ENCODE data around the gene WDR7.

Gene WDR7

DNA sequence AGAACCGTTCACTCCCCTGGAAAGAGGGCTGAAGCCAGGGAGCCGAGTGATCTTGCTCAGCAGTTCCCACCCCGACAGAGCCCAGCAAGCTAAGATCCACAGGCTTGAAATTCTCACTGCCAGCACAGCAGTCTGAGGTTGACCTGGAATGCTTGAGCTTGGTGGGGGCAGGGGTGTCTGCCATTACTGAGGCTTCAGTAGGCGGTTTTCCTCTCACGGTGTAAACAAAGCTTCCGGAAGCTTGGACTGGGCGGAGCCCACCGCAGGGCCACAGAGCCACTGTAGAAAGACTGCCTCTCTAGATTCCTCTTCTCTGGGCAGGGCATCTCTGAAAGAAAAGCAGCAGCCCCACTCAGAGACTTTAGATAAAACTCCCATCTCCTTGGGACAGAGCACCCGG lies 180.8 kb downstream of the WDR7 start:
- Mint-ChIP-seq H3K4me1 (ENCODE audit: low read depth) (peaks cover 2% of the 10 kb centered on the region), H3K9me3 (peaks cover 3% of the 10 kb centered on the region), H3K36me3 (ENCODE audit: low read depth) (peaks cover 36% of the 10 kb centered on the region), H3K4me3 (no peak overlapping the region), H3K27ac (no peak overlapping the region), H3K27me3 (no peaks in the 10 kb centered on the region)
- DNase-seq: no peak

DNA sequence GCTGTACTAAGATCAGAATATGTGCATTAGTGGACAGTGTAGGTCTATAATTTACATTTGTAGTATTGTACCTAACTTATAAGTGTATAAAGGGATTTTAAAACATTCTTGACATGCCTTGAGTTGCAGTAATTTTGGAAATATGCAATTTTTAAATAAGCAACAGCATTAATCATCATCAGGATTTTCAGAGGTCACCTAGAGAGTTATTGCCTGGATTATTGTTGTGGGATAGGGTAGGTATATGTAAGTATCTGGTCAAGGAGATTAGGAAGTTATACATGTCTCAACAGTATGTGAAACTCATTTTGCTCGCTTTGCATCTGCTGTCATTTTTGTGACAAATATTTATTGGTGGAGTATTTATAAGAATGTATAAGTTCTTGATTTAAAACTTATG lies 184.2 kb downstream of the WDR7 start:
- no peaks in the 10 kb centered on the region for H3K4me1 Mint-ChIP-seq (ENCODE audit: low read depth)
- H3K27me3 Mint-ChIP-seq: no peaks in the 10 kb centered on the region
- DNase-seq: no peak
- H3K4me3 Mint-ChIP-seq: no peak overlapping the region
- peaks cover 27% of the 10 kb centered on the region for H3K36me3 Mint-ChIP-seq (ENCODE audit: low read depth)
- no peaks in the 10 kb centered on the region for H3K9me3 Mint-ChIP-seq
- H3K27ac Mint-ChIP-seq: no peak overlapping the region

DNA sequence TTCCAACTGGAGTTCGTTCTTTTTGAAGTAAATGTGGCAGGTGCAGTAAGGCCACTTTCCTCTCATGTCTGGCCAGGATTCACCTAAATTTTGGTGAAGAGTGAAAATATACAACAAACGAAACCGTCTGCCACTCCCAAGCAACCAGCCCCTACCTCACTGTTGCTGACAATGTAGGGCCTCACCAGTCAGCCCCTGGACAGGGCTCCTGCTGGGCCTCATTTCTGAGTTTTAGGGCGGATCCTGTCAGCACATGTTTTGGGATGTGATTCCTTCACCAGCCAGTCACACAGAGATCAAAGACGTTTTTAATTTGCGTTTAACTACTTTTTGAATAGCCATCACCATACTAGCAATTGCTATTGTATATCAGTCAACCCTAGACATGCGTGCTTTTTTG lies 185.0 kb downstream of the WDR7 start:
- H3K27ac Mint-ChIP-seq: no peak overlapping the region
- H3K4me3 Mint-ChIP-seq: no peak overlapping the region
- no peak for DNase-seq
- peaks cover 23% of the 10 kb centered on the region for H3K36me3 Mint-ChIP-seq (ENCODE audit: low read depth)
- H3K27me3 Mint-ChIP-seq: no peaks in the 10 kb centered on the region
- H3K4me1 Mint-ChIP-seq (ENCODE audit: low read depth): no peaks in the 10 kb centered on the region
- no peaks in the 10 kb centered on the region for H3K9me3 Mint-ChIP-seq

DNA sequence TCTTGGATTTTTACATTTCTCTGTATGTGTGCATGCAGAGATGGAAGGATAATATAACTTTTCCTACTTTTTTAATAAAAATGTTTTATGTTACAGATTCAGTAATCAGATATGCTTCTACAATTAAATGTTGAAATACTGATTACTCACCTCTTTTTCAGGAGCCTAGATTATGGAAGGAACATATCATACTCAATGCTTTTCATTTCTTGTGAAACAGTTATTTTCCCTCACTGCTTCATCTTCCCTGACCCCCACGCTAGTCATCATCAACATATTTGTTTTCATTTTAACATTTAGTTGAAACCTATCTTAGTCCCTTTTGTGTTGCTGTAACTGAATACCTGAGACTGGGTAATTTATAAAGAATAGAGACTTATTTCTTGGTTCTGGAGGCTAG lies 190.7 kb downstream of the WDR7 start:
- H3K4me1 Mint-ChIP-seq (ENCODE audit: low read depth): no peaks in the 10 kb centered on the region
- no peaks in the 10 kb centered on the region for H3K9me3 Mint-ChIP-seq
- no peak overlapping the region for H3K27ac Mint-ChIP-seq
- no peak overlapping the region for H3K4me3 Mint-ChIP-seq
- DNase-seq: no peak
- H3K27me3 Mint-ChIP-seq: no peaks in the 10 kb centered on the region
- H3K36me3 Mint-ChIP-seq (ENCODE audit: low read depth): peaks cover 25% of the 10 kb centered on the region

DNA sequence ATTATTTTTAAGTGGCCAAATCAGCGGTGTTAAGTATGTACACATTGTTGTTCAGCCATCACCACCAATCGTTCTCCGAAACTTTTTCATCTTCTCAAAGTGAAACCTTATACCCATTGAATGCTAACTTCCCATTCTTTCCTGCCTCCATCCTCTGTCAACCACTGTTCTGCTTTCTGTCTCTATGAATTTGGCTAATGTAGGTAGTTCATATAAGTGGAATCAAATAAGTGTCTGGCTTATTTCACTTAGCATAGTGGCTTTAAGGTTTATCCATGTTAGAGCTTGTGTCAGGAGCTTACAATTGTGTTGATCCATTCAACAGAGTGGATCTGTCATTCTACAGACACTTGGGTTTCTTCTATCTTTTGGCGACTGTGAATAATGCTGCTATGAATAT lies 192.1 kb downstream of the WDR7 start:
- no peaks in the 10 kb centered on the region for H3K4me1 Mint-ChIP-seq (ENCODE audit: low read depth)
- peaks cover 27% of the 10 kb centered on the region for H3K36me3 Mint-ChIP-seq (ENCODE audit: low read depth)
- no peak overlapping the region for H3K4me3 Mint-ChIP-seq
- no peak for DNase-seq
- no peak overlapping the region for H3K27ac Mint-ChIP-seq
- H3K9me3 Mint-ChIP-seq: no peaks in the 10 kb centered on the region
- no peaks in the 10 kb centered on the region for H3K27me3 Mint-ChIP-seq

DNA sequence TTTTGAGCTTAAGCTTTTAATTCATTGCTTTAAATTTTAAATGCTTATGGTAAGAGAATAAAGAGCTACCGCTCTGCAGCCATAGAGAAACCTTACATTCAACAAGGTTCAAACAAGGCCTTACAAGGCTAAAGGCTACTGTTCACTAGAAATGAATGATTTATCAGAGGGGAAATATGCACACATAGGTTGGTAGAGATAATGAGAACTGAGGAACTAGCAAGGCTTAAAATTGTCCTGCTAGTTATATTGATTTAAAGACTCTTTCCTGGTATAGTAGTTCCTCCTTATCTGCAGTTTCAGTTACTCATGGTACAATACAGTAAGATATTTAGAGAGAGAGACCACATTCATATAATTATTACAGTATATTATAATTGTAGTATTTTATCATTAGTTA lies 193.4 kb downstream of the WDR7 start:
- Mint-ChIP-seq H3K4me3 (no peak overlapping the region), H3K27me3 (no peaks in the 10 kb centered on the region), H3K27ac (no peak overlapping the region), H3K36me3 (ENCODE audit: low read depth) (peaks cover 28% of the 10 kb centered on the region), H3K4me1 (ENCODE audit: low read depth) (no peaks in the 10 kb centered on the region), H3K9me3 (no peaks in the 10 kb centered on the region)
- no peak for DNase-seq

DNA sequence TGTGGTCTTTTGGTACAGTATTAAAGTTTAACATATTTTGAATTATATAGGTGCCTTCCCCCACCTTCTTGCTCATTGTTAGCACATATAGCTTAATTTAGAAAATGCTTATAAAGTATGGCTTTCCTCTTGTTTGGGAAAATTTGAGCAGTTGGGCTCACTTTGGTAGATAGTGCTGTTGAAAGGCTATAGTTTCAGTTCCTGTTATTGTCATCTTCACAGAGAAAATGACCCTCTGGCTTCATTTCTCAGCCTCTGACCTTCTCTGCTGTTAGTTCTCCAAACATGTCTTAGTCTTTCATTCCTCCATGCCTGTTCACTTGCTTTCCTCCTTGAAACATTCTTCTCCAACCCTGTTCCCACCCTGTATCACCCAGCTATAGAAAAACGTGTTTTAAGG lies 200.6 kb downstream of the WDR7 start:
- Mint-ChIP-seq H3K4me1 (ENCODE audit: low read depth) (peaks cover 3% of the 10 kb centered on the region), H3K27me3 (no peaks in the 10 kb centered on the region), H3K4me3 (no peak overlapping the region), H3K9me3 (no peaks in the 10 kb centered on the region), H3K27ac (no peak overlapping the region), H3K36me3 (ENCODE audit: low read depth) (peaks cover 8% of the 10 kb centered on the region)
- DNase-seq: no peak

DNA sequence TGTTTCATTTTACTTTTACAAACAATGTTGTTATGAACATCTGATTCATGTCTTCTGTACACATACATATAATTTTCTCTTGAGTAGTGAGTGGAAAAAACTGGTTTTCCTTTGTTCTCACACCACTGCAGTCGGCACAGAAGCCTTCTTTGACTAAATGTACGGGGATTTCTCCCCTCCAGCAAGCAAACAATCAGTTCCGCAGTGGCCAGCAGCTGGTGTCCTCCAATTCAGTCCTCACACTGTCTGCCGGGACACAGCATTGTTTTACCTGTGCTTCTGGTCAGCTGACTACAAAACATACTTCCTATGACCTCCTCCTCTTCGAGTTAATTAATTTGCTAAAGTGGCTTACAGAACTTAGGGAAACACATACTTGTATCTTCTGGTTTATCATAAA lies 202.8 kb downstream of the WDR7 start:
- no peak for DNase-seq
- H3K27me3 Mint-ChIP-seq: no peaks in the 10 kb centered on the region
- H3K27ac Mint-ChIP-seq: no peak overlapping the region
- peaks cover 3% of the 10 kb centered on the region for H3K4me1 Mint-ChIP-seq (ENCODE audit: low read depth)
- no peaks in the 10 kb centered on the region for H3K9me3 Mint-ChIP-seq
- no peaks in the 10 kb centered on the region for H3K36me3 Mint-ChIP-seq (ENCODE audit: low read depth)
- no peak overlapping the region for H3K4me3 Mint-ChIP-seq

DNA sequence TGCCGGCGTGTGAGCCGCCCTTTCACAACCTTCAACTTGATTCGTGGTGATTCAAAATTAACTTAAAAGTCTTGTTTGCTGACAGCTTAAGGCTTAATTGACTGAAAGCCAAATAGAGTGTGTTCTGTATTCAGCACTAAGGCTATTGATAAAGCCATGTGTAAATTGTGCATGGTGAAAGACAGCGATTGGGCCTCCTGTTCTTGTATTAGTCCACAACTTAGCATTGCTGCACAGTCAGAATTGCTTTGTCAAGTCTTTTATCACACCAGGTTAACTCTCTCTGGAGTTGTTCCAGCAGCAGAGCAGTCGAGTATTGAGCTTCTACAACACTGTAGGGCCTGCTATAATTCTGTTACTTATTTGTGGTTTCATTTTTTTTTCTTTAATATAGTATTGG lies 210.1 kb downstream of the WDR7 start:
- Mint-ChIP-seq H3K27ac (no peak overlapping the region), H3K4me3 (no peak overlapping the region), H3K4me1 (ENCODE audit: low read depth) (no peaks in the 10 kb centered on the region), H3K27me3 (no peaks in the 10 kb centered on the region), H3K36me3 (ENCODE audit: low read depth) (no peaks in the 10 kb centered on the region), H3K9me3 (no peaks in the 10 kb centered on the region)
- no peak for DNase-seq

DNA sequence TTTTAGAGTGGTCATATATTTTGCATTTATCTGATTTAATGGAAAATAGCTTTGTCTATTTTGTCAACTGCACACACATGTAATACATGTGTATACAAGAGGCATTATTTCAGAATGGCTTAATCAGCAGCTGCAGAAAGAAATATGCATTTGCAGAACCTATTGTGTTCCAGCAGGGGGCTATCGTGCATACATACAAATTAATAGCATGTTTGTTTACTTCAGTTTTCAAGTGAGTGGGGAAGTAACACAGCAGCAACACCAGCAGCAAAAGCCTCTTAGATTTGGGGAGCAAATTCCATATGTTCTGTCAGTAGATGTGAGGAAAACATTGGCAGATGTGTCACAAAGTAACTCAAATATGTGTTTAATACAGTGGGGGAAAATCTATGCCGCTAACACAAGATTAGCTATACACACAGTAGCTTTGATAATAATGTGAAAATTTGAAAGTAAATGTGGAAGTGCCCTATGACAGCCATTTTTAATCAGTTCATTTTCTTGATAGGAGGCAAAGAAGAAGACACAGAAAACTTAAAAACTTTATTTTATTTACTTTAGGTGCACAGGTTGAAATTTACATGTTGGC lies 218.1 kb downstream of the WDR7 start:
- H3K36me3 Mint-ChIP-seq (ENCODE audit: low read depth): no peaks in the 10 kb centered on the region
- no peak overlapping the region for H3K27ac Mint-ChIP-seq
- H3K9me3 Mint-ChIP-seq: no peaks in the 10 kb centered on the region
- H3K4me3 Mint-ChIP-seq: no peak overlapping the region
- peaks cover 21% of the 10 kb centered on the region for H3K4me1 Mint-ChIP-seq (ENCODE audit: low read depth)
- H3K27me3 Mint-ChIP-seq: no peaks in the 10 kb centered on the region
- DNase-seq: no peak

DNA sequence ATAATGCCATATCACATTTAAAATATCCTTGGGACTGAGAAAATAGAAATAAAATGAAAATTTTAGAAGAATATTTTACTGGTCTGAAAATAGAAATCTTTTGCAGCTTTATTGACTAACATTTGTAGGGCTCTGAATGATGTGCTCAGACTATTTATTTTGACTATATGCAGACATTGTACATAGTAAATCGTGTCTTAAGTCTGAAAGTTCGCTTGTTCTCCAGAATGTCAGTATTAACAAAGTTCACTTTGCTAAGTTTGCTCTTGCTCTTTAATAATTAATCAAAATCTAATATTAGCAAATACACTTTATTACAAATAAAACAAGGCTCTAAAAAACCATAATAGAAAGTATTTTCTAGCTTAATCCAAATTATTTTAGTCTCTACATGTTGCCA lies 219.8 kb downstream of the WDR7 start:
- Mint-ChIP-seq H3K27me3 (no peaks in the 10 kb centered on the region), H3K4me1 (ENCODE audit: low read depth) (peaks cover 21% of the 10 kb centered on the region), H3K27ac (no peak overlapping the region), H3K4me3 (no peak overlapping the region), H3K36me3 (ENCODE audit: low read depth) (no peaks in the 10 kb centered on the region), H3K9me3 (no peaks in the 10 kb centered on the region)
- DNase-seq: no peak

DNA sequence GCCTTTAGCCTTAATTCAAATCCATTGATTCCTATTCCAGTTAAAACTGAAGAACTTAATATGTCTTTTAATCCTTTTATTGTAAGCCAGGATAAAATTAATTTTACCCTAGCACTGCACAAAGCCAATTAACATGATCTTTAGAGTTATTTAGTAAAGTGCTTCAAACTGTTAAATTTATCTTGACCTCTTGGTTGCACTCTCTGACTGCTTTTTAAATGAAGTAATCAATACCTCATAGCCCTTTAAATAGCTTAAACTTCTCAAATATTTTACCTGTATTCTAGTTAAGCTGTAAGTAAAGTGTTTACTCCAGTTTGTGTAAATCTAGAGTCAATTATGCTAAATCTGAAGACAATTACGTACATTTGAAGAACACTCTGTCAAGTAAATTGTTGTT lies 221.0 kb downstream of the WDR7 start:
- Mint-ChIP-seq H3K4me1 (ENCODE audit: low read depth) (peaks cover 21% of the 10 kb centered on the region), H3K9me3 (no peaks in the 10 kb centered on the region), H3K4me3 (no peak overlapping the region), H3K27me3 (no peaks in the 10 kb centered on the region), H3K27ac (no peak overlapping the region), H3K36me3 (ENCODE audit: low read depth) (no peaks in the 10 kb centered on the region)
- DNase-seq: no peak

DNA sequence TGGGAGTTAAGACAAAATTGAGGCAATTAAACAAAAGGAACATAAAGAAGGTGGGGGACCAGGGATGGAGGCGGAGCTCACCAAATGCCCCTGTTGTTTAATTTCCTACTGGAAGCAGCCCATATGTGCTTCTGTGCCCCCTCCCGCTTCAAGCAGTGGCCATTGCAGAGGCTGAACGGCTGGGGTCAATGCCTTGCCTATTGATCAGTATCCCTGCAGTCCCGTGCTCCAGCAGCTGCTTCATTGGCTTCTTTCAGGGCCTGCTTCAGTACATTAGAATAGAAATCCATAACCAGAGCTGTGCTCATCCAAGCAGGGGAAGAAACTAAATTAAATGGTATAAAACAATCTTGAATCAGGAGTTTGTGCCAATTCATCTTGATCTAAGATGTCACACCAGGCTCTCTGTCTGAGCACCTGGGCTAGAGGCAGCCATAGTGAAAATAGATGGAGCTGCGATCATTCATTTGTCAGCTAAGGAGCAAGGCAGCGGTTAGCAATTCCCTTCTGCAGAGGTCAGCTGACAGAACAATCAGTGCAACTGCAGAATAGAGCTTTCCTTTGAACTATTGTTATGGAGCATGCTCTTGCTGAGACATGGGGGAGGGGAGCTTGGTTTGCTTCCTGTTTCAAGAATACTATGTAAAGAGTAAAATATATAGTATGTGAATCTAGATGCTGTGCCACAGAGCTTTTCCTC lies 222.4 kb downstream of the WDR7 start:
- Mint-ChIP-seq H3K36me3 (ENCODE audit: low read depth) (no peaks in the 10 kb centered on the region), H3K27ac (no peak overlapping the region), H3K4me3 (no peak overlapping the region), H3K4me1 (ENCODE audit: low read depth) (peaks cover 21% of the 10 kb centered on the region), H3K9me3 (no peaks in the 10 kb centered on the region), H3K27me3 (no peaks in the 10 kb centered on the region)
- no peak for DNase-seq

DNA sequence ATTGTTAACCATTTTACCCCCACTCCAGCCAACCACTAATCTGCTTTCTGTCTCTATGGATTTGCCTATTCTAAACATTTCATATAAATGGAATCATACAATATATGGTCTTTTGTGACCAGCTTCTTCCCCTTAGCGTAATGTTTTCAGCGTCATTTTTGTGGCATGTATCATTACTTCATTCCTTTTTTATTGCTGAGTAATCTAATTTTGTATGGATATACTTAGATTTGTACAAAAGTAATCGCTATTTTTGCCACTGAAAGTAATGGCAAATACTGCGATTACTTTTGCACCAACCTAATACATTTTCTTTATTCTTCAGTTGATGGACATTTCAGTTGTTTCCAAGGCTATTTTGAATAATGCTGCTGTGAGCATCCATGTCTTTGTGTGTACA lies 227.6 kb downstream of the WDR7 start:
- no peak for DNase-seq
- H3K4me3 Mint-ChIP-seq: no peak overlapping the region
- peaks cover 35% of the 10 kb centered on the region for H3K36me3 Mint-ChIP-seq (ENCODE audit: low read depth)
- peaks cover 3% of the 10 kb centered on the region for H3K4me1 Mint-ChIP-seq (ENCODE audit: low read depth)
- no peaks in the 10 kb centered on the region for H3K9me3 Mint-ChIP-seq
- no peaks in the 10 kb centered on the region for H3K27me3 Mint-ChIP-seq
- H3K27ac Mint-ChIP-seq: no peak overlapping the region

DNA sequence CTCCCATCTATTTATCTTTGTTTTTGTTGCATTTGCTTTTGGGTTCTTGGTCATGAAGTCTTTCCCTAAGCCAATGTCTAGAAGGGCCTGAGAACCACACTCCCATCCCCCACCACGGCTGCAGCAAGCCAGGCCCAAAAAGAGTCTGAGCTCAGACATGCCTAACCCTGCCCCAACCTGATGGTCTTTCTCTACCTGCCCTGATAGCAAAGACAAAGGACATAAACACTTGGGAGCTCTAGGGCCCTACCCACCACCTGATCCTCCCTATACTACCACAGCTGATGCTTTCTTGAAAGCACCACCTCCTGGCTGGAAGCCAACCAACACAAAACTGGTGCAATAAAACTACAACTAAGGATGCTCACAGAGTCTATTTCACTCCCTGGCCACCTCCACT lies 233.4 kb downstream of the WDR7 start:
- H3K9me3 Mint-ChIP-seq: peaks cover 12% of the 10 kb centered on the region
- no peaks in the 10 kb centered on the region for H3K4me1 Mint-ChIP-seq (ENCODE audit: low read depth)
- no peak overlapping the region for H3K27ac Mint-ChIP-seq
- no peak overlapping the region for H3K4me3 Mint-ChIP-seq
- H3K27me3 Mint-ChIP-seq: no peaks in the 10 kb centered on the region
- H3K36me3 Mint-ChIP-seq (ENCODE audit: low read depth): peaks cover 60% of the 10 kb centered on the region
- no peak for DNase-seq

DNA sequence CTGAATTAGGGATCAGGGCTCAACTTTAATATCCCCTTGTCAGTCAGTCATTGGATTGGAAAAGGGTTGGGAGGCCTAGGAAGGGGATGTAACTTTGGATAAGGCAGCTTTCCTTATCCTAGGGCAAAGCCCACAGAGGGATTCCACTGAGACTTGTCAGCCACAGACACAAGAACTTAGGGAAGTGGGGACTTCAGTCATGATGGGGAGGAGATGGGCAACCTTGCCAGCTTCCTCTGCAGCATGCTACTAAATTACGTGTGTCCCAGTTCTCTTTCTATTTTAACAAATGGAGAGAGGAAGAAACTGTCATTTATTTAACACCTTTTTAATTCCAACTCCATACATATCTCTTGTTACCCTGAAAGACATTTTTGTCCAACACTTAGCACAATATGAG lies 237.8 kb downstream of the WDR7 start:
- Mint-ChIP-seq H3K4me3 (no peak overlapping the region), H3K36me3 (ENCODE audit: low read depth) (peaks cover 30% of the 10 kb centered on the region), H3K4me1 (ENCODE audit: low read depth) (no peaks in the 10 kb centered on the region), H3K27ac (no peak overlapping the region), H3K9me3 (peaks cover 12% of the 10 kb centered on the region), H3K27me3 (no peaks in the 10 kb centered on the region)
- DNase-seq: no peak
